Panc1 (cell line): ENCODE measurements around the gene TOMM40. TPM values are rescaled to one million over a fixed set of nuclear protein-coding genes. Genes with fewer than 3 reads are reported as not detected.
A peak's percentile ranks its signal among the peaks of the same experiment; 100 is the strongest.

Source experiments
- ATAC-seq: fragments of 200-7000 bp; cut with Tn5 transposase; 2 replicates; pipeline ENCODE4 v1.9.1; 2020; ENCODE audit warnings: mild to moderate bottlenecking, moderate library complexity
- BruUV-seq: library from RNA; stranded (reverse); fragments of 400-500 nt; replicated peaks from 2 replicates; lab custom pipeline; 2021; lab: Mats Ljungman, UMichigan
- CTCF ChIA-PET: fragments of 300-600 bp; sonication (Branson Sonifier 250); formaldehyde crosslinking; loops from one replicate; lab custom pipeline; 2022; ENCODE audit warnings: antibody characterized with exemption; lab: Charles Lee
- POLR2A ChIA-PET: fragments of 300-600 bp; sonication (Branson Sonifier 250); formaldehyde crosslinking; loops from one replicate; lab custom pipeline; 2022; ENCODE audit warnings: antibody characterized with exemption; lab: Charles Lee
- DNase-seq: peaks from one replicate; pipeline ENCODE4 v3.0.0-alpha.2; 2010; ENCODE audit warnings: low read depth, low spot score
- H3K27ac ChIP-seq: 2 replicates; pipeline ENCODE4 v1.5.1; 2011; ENCODE audit warnings: mild to moderate bottlenecking, low read length, inconsistent platforms
- H3K27me3 ChIP-seq: fragments of 200-500 bp; sonication (Bioruptor generic); 2 replicates; pipeline ENCODE4 v1.6.0; 2014; ENCODE audit warnings: low read length, inconsistent platforms; ENCODE audit not compliant: control insufficient read depth, insufficient read depth
- H3K36me3 ChIP-seq: fragments of 200-500 bp; sonication (Bioruptor generic); 2 replicates; pipeline ENCODE4 v1.5.1; 2014; ENCODE audit warnings: inconsistent platforms, mild to moderate bottlenecking, low read length, moderate library complexity; ENCODE audit not compliant: control insufficient read depth, insufficient read depth
- H3K4me1 ChIP-seq: 2 replicates; pipeline ENCODE4 v1.5.1; 2011; ENCODE audit warnings: inconsistent platforms, mild to moderate bottlenecking, low read length, moderate library complexity; ENCODE audit not compliant: control insufficient read depth, insufficient read depth
- H3K4me3 ChIP-seq, 2 experiments: 2 replicates each; pipeline ENCODE4 v1.5.1; 2011 to 2012; ENCODE audit warnings: low read depth in 2 of 2, low read length in 2 of 2, mild to moderate bottlenecking in 2 of 2, inconsistent platforms in 1 of 2, moderate library complexity in 1 of 2
- H3K9me3 ChIP-seq: fragments of 200-500 bp; sonication (Bioruptor generic); 2 replicates; pipeline ENCODE4 v1.5.1; 2014; ENCODE audit warnings: low read depth, mild to moderate bottlenecking, inconsistent platforms, low read length, moderate library complexity; ENCODE audit not compliant: control insufficient read depth, insufficient read depth
- POLR2AphosphoS5 ChIP-seq: IDR thresholded peaks from 2 replicates; pipeline ENCODE4 v1.6.1; 2012; ENCODE audit warnings: mild to moderate bottlenecking, low read depth, low read length, moderate library complexity
- SIN3A ChIP-seq: IDR thresholded peaks from 2 replicates; pipeline ENCODE4 v1.6.1; 2012; ENCODE audit warnings: low read depth, mild to moderate bottlenecking, low read length, moderate library complexity, borderline replicate concordance; ENCODE audit not compliant: insufficient read depth
- TCF7L2 ChIP-seq: IDR thresholded peaks from 2 replicates; pipeline ENCODE4 v1.6.1; 2011; ENCODE audit warnings: mild to moderate bottlenecking, low read depth, low read length, inconsistent platforms
- in situ Hi-C: cut with HindIII; loops from 2 replicates; pipeline ENCODE4 v1.10.0; 2016; ENCODE audit warnings: low sequenced_read_pairs, low pct_unique_long_range_greater_than_20kb
- intact Hi-C: fragments of 100-400 bp; cut with micrococcal nuclease; formaldehyde crosslinking; loops from one replicate; pipeline ENCODE4 v1.10.0; 2022; ENCODE audit not compliant: unreplicated experiment
- total RNA-seq: library from RNA; stranded (reverse); gene quantifications from one replicate; pipeline ENCODE4 v1.2.1, GENCODE V29; 2021; ENCODE audit not compliant: unreplicated experiment
- TF ChIP-seq, protein P1 (sequence below): fragments of 450-650 bp; IDR thresholded peaks from 2 replicates; pipeline ENCODE4 v1.5.1; 2017; ENCODE audit warnings: mild to moderate bottlenecking
- TF ChIP-seq, protein P2 (sequence below), 2 experiments: IDR thresholded peaks; 2 replicates each; pipeline ENCODE4 v1.6.1; 2011 to 2012; ENCODE audit warnings: low read depth in 2 of 2, control low read depth in 1 of 2, low read length in 1 of 2, mild to moderate bottlenecking in 1 of 2, moderate library complexity in 1 of 2; ENCODE audit not compliant: insufficient read depth in 1 of 2

TOMM40 gene
- total RNA-seq, 1 experiment from 2014 or later, result 147 TPM

DNA sequence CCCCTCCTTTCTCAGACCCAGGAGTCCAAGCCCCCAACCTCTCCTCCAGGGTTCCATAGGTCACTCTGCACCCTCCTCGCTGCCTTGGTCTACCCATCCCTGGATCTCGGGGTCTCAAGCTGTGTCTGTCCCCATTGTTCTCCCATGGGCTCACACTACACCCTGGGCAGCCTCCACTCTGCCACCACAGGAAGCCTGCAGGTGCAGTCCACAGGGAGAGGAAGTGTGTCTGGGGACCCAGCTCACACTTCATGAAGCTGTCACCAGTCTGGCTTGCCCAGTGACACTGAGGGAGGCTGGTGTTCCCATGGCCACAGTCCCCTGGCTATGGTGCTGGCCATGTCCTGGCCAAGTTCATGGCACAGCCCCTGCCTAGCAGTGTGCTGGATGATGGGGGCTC, 39.6 kb upstream of the TOMM40 start:
- DNase-seq, result no peak
- intact Hi-C loops (no loop called here), in situ Hi-C loops (no loop called here)
- peaks cover 30% of the 10 kb centered on the region for H3K4me1 ChIP-seq
- H3K4me3 ChIP-seq, result no peak overlapping the region
- no TSS peak for BruUV-seq
- no peaks in the 10 kb centered on the region for H3K9me3 ChIP-seq
- no peak overlapping the region for H3K27ac ChIP-seq
- TF ChIP-seq, protein P1, sequence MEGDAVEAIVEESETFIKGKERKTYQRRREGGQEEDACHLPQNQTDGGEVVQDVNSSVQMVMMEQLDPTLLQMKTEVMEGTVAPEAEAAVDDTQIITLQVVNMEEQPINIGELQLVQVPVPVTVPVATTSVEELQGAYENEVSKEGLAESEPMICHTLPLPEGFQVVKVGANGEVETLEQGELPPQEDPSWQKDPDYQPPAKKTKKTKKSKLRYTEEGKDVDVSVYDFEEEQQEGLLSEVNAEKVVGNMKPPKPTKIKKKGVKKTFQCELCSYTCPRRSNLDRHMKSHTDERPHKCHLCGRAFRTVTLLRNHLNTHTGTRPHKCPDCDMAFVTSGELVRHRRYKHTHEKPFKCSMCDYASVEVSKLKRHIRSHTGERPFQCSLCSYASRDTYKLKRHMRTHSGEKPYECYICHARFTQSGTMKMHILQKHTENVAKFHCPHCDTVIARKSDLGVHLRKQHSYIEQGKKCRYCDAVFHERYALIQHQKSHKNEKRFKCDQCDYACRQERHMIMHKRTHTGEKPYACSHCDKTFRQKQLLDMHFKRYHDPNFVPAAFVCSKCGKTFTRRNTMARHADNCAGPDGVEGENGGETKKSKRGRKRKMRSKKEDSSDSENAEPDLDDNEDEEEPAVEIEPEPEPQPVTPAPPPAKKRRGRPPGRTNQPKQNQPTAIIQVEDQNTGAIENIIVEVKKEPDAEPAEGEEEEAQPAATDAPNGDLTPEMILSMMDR, result no peak
- TF ChIP-seq POLR2AphosphoS5 (no peak), SIN3A (no peak), TCF7L2 (no peak)
- TF ChIP-seq, protein P2, sequence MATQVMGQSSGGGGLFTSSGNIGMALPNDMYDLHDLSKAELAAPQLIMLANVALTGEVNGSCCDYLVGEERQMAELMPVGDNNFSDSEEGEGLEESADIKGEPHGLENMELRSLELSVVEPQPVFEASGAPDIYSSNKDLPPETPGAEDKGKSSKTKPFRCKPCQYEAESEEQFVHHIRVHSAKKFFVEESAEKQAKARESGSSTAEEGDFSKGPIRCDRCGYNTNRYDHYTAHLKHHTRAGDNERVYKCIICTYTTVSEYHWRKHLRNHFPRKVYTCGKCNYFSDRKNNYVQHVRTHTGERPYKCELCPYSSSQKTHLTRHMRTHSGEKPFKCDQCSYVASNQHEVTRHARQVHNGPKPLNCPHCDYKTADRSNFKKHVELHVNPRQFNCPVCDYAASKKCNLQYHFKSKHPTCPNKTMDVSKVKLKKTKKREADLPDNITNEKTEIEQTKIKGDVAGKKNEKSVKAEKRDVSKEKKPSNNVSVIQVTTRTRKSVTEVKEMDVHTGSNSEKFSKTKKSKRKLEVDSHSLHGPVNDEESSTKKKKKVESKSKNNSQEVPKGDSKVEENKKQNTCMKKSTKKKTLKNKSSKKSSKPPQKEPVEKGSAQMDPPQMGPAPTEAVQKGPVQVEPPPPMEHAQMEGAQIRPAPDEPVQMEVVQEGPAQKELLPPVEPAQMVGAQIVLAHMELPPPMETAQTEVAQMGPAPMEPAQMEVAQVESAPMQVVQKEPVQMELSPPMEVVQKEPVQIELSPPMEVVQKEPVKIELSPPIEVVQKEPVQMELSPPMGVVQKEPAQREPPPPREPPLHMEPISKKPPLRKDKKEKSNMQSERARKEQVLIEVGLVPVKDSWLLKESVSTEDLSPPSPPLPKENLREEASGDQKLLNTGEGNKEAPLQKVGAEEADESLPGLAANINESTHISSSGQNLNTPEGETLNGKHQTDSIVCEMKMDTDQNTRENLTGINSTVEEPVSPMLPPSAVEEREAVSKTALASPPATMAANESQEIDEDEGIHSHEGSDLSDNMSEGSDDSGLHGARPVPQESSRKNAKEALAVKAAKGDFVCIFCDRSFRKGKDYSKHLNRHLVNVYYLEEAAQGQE (IDR thresholded peaks at IDR 0.05; ENCODE audit: insufficient read depth in 1 of 2, low read depth in 2 of 2, low read length in 1 of 2), result no peak
- no peaks in the 10 kb centered on the region for H3K27me3 ChIP-seq
- CTCF ChIA-PET, result no interaction called here
- POLR2A ChIA-PET, result no interaction called here
- ATAC-seq, result no peak
- H3K36me3 ChIP-seq, result peaks cover 6% of the 10 kb centered on the region; the same call in 1 of the 2 replicates

DNA sequence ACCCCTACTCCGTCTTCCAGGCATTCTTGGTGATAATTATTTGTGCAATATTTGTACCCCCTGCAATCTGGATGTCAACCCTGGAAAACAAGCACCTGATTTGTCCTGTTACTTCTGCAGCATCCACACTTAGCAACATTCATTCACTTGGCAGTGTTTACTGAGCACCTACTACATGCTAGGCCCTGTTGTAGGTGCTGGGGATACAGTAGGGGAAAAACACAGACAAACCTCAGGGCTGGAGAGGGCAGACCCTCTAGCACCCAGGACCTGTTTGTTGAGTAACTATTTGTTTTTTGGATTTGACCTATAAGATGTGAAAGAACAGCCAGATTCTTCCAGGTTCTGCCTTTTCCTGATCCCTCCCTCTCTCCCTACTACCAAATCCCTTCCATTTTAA, 35.4 kb upstream of the TOMM40 start:
- CTCF ChIA-PET, result interaction anchor here (0.7 kb wide), 1 partner anchor 145 kb away, joined by 3 read pairs; no protein-coding TSS in a partner anchor
- POLR2A ChIA-PET, result no interaction called here
- ATAC-seq, result no peak
- no peak for DNase-seq
- H3K27me3 ChIP-seq, result no peaks in the 10 kb centered on the region
- TF ChIP-seq, protein P1, result no peak
- TF ChIP-seq, protein P2 (IDR thresholded peaks at IDR 0.05; ENCODE audit: insufficient read depth in 1 of 2, low read depth in 2 of 2, low read length in 1 of 2), result no peak
- TF ChIP-seq POLR2AphosphoS5, result no peak
- H3K36me3 ChIP-seq, result no peaks in the 10 kb centered on the region
- BruUV-seq, result TSS peak; percentile 64
- in situ Hi-C loops, result no loop called here
- no peak overlapping the region for H3K4me3 ChIP-seq
- peak overlapping the region; percentile 63 for H3K27ac ChIP-seq
- intact Hi-C loops, result no loop called here
- peaks cover 32% of the 10 kb centered on the region for H3K4me1 ChIP-seq
- H3K9me3 ChIP-seq, result no peaks in the 10 kb centered on the region
